Endometrium (tissue), 2 donors: ENCODE results near the gene OR2A7.
"Not testable (repeated sequence)": the region's sequence is repeated elsewhere in the genome, so short reads cannot be mapped to it uniquely, and the experiment has no call there.

ENCODE experiments used
- FAIRE-seq: peaks from 2 replicates; lab custom pipeline; 2012; peaks lifted over from hg19 to GRCh38; lab: Jason Lieb, UNC
- donor health status: control.
- donor health status: control.

The OR2A7 gene

DNA sequence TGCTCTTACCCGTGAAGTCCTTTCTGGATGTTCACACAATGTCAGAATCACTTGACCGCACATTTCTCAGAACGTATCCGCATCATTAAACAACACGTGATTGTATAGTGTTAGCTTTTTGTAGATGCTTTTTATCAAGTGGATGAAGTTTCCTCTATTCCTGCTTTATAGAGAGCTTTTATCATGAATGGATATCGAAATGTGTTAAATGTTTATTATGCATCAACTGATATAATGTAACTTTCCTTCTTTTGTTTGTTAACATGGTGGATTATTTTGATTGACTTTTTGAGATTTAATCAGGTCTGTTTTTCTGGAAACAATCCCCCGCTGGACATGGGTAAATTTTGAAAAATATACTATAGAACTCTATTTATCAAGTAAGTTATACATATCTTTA is at the start of gene OR2A7:
OR2A7 (minus strand) TSS at position 101 of the 400 bp plus-strand sequence. CDS start 5,164 bp downstream, outside the sequence.
- not testable (repeated sequence) for FAIRE-seq

DNA sequence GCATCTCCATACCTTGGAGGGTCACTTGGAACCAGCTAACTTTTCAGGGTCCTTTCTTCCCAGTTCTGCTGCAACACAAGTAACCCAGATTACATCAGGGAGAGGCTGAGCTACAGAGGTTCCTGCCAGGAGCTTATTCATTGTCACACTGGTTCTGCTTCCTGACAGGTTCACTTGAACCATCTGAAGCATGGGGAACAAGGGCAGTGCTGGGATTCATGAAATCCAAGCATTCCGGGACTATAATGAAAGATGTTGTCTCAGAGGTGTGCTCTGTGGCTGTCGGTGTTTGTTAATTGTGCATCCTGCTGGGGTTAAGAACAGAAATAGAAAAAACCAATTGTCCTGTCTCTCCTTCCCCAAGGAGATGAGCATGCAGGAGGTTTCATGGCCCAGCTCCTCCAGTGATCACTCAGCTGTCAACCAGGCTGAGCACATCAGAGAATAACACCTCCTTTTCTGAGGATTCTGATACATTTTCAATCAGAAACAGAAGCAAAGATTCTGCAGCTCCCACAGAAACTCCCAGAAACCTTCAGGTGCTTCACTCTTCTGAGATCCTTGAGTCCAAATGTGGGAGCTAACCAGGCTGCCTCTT is 47.4 kb upstream of the OR2A7 start, which contains the start of gene OR2A1:
OR2A1 (plus strand) TSS at position 548 of the 598 bp plus-strand sequence. CDS start 5,706 bp downstream, outside the sequence.
- not testable (repeated sequence) for FAIRE-seq

- FAIRE-seq, result not testable (repeated sequence)
Measured at GRCh38 chr7:144311218-144311617, 46.6 kb upstream of the OR2A7 start.

DNA sequence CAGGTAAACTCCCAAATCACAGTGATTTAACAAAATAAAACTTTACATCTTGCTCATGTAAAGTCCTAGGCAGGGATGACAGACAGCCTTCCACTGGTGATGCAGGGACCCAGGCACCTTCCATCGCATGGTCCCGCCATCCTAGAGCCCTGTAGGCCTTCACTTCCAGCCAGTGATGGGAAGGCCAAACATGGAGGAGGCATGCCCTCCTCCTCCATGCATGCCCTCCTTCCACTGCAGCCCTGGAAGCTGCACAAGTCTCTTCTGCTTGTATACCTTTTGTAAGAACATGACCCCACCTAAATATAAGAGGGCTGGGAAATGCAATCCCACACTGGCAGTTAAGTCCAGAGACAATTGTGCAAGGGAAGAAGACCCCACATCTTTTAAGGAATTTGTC is 45.1 kb upstream of the OR2A7 start:
- not testable (repeated sequence) for FAIRE-seq

DNA sequence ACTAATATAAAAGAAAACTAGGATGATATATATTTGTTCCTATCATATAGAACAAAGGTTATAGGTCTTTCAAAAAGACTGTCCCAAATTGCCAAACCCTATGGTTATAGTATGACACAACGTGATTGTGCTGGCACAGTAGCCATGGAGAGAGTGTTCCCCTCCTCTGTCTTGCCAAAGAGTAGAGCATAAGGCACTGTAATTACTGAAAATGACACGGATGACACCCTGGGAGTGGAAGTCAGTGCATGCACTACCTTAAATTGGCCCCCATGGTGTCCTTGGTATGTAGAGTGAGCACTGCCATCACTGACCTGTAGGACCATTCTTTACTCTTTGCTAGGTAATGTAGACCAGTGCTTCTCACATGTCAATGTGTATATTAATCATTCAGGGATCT is 40.6 kb upstream of the OR2A7 start:
- FAIRE-seq, result not testable (repeated sequence)

- not testable (repeated sequence) for FAIRE-seq
Measured at GRCh38 chr7:144303607-144304006, 39.0 kb upstream of the OR2A7 start.

- FAIRE-seq, result not testable (repeated sequence)
Measured at GRCh38 chr7:144302578-144303303, 38.1 kb upstream of the OR2A7 start.

- FAIRE-seq, result not testable (repeated sequence)
Measured at GRCh38 chr7:144293794-144294499, 29.4 kb upstream of the OR2A7 start.

DNA sequence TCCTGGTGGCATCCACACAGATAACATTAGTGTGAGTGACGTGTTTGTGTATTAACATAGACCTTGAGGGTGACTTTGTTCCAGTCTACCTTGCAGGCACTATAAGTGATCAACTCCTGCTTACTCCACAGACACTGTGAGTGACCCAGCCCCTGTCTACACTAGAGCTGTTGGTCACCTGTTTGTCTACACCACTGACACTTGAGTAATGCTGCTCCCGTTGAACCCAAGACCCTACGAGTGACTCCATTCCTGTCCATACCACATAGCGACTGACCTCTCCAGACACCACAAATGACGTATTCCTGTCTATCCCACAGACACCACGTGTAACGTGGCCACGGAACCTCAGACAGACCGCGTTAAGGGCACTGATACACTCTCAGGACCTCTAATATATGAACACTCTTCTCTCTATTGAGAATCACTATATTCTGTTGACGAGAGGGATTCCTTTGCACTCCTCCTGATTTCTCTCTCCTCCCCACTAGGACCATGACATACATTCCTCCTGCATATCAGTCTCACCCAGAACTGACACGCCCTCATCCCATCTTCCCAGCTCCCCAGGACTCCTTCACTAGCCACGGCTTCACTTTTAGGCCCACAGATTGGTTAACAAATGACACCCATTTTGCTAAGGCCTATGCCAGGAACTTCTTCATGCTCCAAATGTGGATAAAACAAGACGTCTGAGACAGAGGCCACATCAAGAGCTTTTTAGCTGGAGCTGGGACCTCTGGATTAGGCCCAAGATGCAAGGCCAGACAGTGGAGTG is 28.0 kb upstream of the OR2A7 start:
- not testable (repeated sequence) for FAIRE-seq

DNA sequence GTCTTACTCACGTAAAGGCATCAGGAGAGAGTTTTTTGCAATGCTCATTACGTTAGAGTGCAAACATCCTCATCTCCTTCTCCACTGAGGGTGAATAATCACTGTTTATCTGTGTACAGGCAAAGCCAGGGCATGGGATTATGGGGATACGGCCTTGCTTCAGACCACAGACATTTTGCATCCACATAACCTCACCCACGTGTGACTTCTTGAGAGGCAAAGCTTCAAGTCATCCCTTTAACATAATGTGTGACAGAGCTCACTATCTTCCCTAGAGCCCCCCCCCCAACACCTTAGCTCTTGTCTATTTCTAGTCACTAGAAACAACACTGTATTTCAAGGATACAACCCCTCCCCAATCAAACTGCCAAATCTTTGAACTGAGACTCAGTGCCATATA is 27.0 kb upstream of the OR2A7 start:
- FAIRE-seq, result not testable (repeated sequence)

GRCh38 chr7:144287171-144287784 is 22.7 kb upstream of the OR2A7 start:
- not testable (repeated sequence) for FAIRE-seq

DNA sequence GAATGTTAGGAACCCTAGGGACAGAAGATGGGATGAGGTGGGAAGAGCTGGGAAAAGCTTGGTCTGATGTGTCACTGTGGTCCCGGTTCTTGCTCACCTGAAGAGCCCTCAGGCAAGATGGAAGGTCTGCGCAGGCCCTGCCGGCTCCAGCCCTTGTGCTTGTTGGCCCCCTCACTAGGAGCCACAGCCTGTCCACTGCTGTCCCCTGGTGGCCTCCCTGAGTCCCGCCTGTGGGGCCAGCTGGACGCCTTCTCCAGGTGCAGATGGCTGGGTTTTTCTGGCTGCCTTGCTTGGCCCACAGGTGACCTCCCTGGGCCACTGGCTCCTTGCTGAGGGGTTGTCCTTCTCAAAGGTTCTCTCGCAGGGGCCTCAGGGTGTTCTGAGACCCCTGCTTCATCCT is 19.1 kb upstream of the OR2A7 start:
- FAIRE-seq, result not testable (repeated sequence)

DNA sequence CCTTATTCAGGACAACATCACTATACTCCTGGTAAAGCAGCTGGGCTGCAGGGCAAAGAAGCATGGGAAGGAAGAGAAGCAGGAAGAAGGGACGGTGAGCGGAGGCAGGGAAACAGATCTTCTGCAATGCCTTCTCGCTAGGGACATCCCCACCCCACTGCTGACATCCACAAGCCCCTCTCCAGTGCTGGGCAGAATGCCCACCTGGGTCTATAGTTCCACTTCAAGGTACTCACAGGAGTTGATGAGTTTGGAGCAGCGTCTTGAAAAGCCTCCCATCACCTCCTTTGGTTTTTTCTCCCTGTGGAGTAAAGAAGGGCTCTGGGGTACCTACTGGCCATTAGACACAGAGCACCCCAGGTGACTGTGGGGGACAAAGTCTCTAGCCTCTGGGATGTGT is 17.9 kb upstream of the OR2A7 start:
- FAIRE-seq, result not testable (repeated sequence)

DNA sequence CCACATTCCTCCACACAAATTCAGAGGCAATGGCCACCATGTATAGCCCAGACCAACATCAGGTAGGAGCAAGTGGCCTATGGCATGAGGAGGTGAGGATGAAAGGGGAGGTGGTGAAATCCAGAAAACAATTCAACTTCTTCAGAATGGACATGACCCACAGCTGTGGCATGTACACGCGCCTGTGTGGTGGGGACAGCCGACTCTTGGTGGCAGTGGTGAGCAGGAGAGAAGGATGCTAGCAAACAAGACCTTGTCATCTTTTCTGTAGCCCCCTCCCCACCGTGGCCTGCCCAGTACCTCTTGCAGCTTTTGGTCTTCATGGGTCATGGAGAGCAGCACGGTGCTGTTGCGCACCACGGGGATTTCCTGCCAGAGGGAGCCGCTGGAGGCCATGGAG is 17.4 kb upstream of the OR2A7 start:
- FAIRE-seq, result not testable (repeated sequence)

- not testable (repeated sequence) for FAIRE-seq
Measured at GRCh38 chr7:144280010-144280409, 15.4 kb upstream of the OR2A7 start.

- FAIRE-seq, result not testable (repeated sequence)
Measured at GRCh38 chr7:144275281-144275680, 10.7 kb upstream of the OR2A7 start.

DNA sequence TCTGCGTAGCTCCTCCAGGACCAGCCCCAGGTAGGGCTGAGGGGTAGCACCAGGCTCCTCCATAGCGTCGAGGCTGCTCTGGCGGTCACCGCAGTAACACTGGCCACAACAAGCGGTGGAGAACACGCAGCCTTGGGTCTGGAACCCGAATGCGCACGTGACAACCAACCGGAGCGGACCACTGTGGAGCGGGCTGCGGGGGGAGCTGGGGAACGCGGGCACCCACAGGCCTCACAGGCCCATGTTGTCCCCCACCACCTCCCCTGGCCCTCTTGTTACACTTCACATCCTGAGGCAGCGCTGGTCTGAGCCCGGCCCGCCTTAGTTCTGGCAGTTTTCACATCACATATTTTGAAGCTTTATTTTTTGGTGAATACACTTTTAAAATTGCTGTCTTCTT is 4.6 kb upstream of the OR2A7 start, which contains the start of gene CTAGE8:
CTAGE8 (minus strand) TSS at position 101 of the 400 bp plus-strand sequence; CDS start at position 63, 38 bp downstream.
- FAIRE-seq, result not testable (repeated sequence)

GRCh38 chr7:144262128-144262527 is 2.5 kb downstream of the OR2A7 start:
- not testable (repeated sequence) for FAIRE-seq

DNA sequence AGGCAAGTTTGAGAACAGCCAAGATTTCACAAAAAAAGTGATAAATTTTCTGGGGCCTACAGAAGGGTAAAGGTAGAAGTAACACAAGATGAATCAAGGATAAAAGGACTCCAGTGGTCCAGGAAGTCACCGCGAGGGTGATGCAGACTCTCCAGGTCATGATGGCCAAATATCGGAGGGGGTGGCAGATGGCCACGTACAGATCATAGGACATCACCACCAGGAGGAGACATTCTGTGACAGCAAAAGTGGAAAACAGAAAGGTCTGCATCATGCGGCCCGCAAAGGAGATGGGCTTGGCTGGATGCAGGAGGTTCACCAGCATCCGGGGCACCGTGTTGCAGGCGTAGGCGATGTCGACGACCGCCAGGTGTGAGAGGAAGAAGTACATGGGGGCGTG is 5.5 kb downstream of the OR2A7 start:
- FAIRE-seq, result not testable (repeated sequence)

GRCh38 chr7:144256112-144256511 is 8.5 kb downstream of the OR2A7 start:
- FAIRE-seq, result no peak

DNA sequence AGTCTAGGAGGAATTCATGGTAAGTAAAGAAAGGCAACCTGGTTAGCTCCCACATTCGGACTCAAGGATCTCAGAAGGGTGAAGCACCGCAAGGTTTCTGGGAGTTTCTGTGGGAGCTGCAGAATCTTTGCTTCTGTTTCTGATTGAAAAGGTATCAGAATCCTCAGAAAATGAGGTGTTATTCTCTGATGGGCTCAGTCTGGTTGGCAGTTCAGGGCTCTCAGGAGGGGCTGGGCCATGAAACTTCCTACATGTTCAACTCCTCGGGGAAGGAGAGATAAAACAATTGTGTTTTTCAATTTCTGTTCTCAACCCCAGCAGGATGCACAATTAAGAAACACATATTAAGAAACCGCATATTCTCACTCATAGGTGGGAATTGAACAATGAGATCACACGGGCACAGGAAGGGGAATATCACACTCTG is 9.1 kb downstream of the OR2A7 start:
- FAIRE-seq, result no peak
